Measurements from ENCODE around the gene APOE.

Gene APOE

DNA sequence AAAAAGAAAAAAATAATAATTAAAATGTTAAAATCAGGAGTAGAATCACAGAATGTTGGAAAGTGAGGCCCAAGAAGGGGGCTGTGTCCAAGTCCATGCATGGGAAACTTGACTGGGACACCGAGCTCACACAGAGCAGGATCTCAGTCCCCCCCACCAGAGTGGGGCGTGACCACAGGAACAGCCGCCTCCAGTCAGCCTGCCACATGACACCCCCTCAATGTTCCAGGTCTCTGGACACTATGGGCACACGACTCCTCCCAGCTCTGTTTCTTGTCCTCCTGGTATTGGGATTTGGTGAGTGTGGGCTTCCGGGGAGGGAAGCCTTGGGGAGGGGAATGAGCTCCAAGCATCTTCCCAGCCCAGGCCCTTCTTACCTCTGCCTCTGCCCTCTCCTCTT, 42.6 kb downstream of the APOE start:
- no peak for DNase-seq (ENCODE audit: extremely low read depth, low read depth)
- H3K4me3 ChIP-seq (replicated peaks; ENCODE audit: low read depth, low read length), result no peak overlapping the region
- TF ChIP-seq, protein P1, sequence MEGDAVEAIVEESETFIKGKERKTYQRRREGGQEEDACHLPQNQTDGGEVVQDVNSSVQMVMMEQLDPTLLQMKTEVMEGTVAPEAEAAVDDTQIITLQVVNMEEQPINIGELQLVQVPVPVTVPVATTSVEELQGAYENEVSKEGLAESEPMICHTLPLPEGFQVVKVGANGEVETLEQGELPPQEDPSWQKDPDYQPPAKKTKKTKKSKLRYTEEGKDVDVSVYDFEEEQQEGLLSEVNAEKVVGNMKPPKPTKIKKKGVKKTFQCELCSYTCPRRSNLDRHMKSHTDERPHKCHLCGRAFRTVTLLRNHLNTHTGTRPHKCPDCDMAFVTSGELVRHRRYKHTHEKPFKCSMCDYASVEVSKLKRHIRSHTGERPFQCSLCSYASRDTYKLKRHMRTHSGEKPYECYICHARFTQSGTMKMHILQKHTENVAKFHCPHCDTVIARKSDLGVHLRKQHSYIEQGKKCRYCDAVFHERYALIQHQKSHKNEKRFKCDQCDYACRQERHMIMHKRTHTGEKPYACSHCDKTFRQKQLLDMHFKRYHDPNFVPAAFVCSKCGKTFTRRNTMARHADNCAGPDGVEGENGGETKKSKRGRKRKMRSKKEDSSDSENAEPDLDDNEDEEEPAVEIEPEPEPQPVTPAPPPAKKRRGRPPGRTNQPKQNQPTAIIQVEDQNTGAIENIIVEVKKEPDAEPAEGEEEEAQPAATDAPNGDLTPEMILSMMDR (IDR thresholded peaks at IDR 0.05; ENCODE audit: low read depth, low read length, missing control alignments), result no peak

DNA sequence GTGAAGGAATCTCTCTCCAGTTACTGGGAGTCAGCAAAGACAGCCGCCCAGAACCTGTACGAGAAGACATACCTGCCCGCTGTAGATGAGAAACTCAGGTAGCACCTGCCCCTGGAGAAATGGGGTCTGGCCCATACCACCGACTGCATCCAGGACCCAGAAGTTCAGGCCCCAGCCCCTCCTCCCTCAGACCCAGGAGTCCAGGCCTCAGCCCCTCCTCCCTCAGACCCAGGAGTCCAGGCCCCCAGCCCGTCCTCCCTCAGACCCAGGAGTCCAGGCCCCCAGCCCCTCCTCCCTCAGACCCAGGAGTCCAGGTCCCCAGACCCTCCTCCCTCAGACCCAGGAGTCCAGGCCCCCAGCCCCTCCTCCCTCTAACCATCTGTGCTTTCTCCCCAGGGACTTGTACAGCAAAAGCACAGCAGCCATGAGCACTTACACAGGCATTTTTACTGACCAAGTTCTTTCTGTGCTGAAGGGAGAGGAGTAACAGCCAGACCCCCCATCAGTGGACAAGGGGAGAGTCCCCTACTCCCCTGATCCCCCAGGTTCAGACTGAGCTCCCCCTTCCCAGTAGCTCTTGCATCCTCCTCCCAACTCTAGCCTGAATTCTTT, 43.3 kb downstream of the APOE start:
- H3K4me3 ChIP-seq (replicated peaks; ENCODE audit: low read depth, low read length), result no peak overlapping the region
- DNase-seq (ENCODE audit: extremely low read depth, low read depth), result no peak
- TF ChIP-seq, protein P1 (IDR thresholded peaks at IDR 0.05; ENCODE audit: low read depth, low read length, missing control alignments), result no peak

DNA sequence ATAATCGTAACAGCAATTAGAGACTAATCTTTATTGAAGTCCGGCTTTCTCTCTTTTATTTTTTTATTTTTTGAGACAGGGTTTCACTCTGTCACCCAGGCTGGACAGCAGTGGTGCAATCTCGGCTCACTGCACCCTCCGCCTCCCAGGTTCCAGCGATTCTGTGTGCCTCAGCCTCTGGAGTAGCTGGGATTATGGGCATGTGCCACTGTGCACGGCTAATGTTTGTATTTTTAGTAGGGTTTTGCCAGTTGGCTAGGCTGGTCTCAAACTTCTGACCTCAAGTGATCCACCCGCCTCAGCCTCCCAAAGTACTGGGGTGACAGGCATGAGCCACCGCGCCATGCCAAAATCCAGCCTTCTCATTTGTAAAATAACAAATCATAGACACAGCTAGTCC, 44.0 kb downstream of the APOE start:
- no peak for DNase-seq (ENCODE audit: extremely low read depth, low read depth)
- H3K4me3 ChIP-seq (replicated peaks; ENCODE audit: low read depth, low read length), result no peak overlapping the region
- TF ChIP-seq, protein P1 (IDR thresholded peaks at IDR 0.05; ENCODE audit: low read depth, low read length, missing control alignments), result no peak

DNA sequence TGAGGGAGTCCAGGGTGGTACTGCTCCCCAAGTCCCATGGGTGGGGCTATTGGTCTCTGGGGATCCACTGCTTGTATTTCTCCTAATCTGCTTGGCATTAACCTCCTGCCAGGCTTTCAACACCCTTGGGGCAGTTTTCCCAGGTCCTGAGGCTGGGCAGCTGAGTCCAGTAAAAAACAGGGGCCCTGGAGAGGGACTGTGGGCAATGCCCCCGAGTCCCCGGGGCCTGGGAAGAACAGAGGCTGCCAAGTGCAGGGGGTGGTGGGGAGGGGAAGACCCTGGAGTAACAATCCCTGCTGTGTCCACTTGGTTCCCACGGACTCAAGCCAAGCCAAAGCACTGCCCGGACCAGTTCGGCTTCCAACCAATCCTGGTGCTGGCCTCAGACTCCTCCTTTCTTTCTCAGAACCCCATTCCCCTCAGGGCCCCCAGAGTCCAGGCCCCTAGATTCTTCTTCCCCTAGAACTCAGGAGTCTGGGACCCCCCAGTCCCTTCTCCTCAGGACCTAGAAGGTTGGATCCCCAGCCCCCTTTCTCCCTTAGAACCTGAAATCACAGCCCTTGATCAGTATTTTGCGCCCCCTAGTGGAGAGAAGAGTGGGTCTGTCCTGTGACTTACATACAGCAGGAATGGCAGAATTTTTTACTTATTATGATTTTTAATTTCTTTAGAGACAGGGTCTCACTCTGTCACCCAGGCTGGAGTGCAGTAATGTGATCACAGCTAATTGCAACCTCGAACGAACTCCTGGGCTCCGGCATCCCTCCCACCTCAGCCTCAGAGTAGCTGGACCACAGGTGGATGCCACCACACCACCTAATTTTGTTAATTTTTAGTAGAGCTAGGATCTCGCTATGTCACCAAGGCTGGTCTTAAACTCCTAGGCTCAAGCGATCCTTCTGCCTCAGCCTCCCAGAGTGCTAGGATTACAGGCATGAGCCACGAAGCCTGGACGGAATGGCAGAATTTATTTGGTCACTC, 45.9 kb downstream of the APOE start:
- peak; percentile 58 for DNase-seq (ENCODE audit: extremely low read depth, low read depth)
- no peak overlapping the region for H3K4me3 ChIP-seq (replicated peaks; ENCODE audit: low read depth, low read length)
- TF ChIP-seq, protein P1 (IDR thresholded peaks at IDR 0.05; ENCODE audit: low read depth, low read length, missing control alignments), result peak; percentile 81

DNA sequence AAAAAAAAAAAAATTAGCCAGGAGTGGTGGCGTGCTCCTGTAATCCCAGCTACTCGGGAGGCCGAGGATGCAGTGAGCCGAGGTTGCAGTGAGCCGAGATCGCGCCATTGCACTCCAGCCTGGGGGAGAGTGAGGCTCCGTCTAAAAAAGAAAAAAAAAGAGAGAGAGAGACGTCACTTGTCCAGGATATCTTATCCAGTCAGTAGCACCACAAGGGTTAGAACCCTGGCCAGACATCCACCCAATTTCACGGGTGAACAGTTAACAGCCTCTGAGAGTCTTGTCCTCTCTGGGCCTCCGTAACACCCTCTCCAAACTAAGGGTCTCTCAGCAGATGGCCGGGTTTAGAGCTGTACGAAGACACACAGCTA, 48.7 kb downstream of the APOE start:
- peak overlapping the region; percentile 88 for H3K4me3 ChIP-seq (replicated peaks; ENCODE audit: low read depth, low read length)
- TF ChIP-seq, protein P1 (IDR thresholded peaks at IDR 0.05; ENCODE audit: low read depth, low read length, missing control alignments), result no peak

DNA sequence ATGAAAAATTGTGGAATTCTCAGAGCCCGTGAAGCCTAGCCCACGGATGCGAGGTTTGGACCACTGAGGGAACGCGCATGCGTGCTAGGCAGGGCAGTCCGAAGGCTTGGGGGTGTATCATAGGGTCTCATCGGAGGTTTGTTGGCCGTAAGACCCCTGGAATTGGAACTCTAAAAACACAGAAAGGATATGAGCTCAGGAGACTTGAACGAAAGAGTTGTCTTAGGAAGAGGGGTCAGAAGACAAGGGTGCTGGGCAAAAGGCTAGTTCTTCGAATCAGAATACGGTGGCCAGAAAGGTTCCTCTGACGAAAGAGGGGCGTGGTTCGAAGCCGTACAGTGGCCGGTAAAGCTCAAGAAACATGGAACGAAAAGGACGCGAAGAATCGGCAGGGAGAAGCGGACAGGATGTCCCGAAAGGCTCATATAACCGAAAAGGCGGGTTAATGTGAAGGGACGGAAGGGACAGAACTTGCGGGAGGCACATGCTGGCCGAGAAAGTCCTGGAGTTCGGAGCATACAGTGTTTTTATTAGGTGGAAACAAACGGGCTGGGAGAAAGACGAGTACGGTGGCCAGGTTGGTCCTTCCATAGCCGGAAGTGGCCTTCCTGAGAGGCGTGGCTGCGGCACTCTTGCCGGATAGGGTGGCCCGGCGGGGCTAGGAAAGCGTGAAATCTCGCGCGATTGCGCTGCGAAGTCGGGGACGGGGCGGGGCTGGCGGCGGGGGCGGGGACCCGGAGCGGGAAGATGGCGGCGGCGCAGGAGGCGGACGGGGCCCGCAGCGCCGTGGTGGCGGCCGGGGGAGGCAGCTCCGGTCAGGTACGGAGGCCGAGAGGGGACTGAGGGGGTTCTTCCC, 49.3 kb downstream of the APOE start, which contains the start of gene CLPTM1:
Gene CLPTM1 (plus strand): TSS at position 732 of the 856 bp plus-strand sequence. CDS start 16 bp downstream, at position 748.
- TF ChIP-seq, protein P1 (IDR thresholded peaks at IDR 0.05; ENCODE audit: low read depth, low read length, missing control alignments), result no peak
- peak; percentile 91 for DNase-seq (ENCODE audit: extremely low read depth, low read depth)
- H3K4me3 ChIP-seq (replicated peaks; ENCODE audit: low read depth, low read length), result peak within 1 kb of the TSS; percentile 88

More for the DNA sequence above, 48.7 kb downstream of the APOE start:
- DNase-seq (ENCODE audit: extremely low read depth, low read depth), result no peak

Measured in HFF-Myc (cell line).